GM21529 (cell line): Measurements from ENCODE around the gene OR10G7.

Experiments
- ATAC-seq: cut with Tn5 transposase; IDR thresholded peaks from one replicate; pipeline ENCODE4 v1.9.1; 2021; ENCODE audit not compliant: unreplicated experiment

The OR10G7 gene, protein sequence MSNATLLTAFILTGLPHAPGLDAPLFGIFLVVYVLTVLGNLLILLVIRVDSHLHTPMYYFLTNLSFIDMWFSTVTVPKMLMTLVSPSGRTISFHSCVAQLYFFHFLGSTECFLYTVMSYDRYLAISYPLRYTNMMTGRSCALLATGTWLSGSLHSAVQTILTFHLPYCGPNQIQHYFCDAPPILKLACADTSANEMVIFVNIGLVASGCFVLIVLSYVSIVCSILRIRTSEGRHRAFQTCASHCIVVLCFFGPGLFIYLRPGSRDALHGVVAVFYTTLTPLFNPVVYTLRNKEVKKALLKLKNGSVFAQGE

DNA sequence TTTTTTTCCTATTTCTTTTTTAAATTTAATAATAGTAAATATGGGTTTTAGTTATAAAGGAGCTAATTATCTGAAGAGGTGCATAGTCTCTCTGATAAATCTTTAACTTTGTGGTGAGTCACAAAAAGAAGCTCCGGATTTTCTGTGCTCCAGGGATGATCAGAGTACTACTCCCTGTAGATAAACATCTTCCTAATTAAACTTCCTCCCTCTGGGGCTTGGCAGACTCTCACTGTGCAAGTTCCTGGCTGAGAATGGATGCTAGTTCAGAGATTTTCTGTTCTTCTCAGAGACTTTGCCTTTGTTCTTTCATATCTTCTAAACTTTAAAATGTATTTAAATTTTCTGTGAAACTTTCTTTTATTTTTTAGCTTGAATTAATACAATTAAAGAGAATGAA, at the start of gene OR10G7:
TSS of gene OR10G7 (minus strand) at position 72 of the 400 bp plus-strand sequence. CDS start 2,324 bp downstream, outside the sequence.
- no peak for ATAC-seq

DNA sequence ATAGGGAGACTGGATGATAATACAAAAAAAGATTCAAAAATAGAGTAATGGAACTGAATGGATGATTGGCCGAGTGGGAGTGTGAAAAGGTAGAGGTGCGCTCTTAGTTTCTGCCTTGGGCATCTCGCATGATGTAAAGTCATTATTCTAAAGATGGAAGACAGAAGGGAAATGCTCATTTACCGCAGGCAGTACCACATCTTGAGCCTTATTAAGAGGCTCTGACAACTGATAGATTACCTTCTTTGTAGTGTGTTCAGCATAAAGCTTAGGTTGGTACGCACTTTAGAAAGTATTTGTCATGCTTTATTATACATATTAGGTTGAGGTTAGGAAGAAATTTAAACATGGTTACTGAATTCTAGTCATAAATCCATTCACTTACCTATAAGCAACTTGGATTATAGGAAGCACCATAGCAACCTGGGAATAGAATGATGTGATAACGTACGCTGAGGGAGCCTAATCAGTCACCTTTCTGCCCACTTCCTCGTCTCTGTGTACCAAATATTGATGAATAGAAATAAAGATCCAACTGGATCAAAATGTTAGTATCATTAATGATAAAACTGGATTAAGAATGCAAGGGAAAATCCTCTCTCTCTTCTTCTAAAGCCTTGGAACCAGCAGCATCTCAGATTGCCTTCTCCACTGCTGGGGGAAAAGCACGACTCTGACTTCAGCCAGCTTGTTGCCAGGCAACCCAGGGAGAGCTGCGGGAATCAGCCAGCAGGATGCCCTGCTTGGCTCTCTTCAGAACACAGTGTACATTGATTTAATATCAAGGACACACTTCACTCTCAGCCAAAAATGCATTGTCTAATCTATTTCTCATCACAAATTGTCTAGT, 45.1 kb upstream of the OR10G7 start:
- no peak for ATAC-seq

DNA sequence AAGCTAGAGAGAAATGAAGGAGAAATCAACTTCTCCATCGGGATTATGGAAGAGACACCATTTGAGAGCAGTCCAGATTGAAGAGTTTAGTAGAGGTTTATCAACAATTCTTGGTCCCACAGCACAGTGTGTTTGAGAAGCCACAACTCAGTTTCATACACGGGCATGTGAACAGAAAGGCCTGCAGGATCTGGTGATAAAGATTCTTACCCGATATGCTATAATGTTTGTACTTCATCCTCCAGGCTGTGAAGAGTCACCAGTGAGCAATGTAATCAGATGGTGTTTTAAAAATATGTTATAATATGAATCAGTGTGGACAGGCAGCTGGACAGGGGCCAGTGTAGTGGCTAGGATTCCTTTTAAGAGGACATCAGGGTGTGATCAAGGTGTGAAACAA, 44.5 kb upstream of the OR10G7 start:
- no peak for ATAC-seq

- no peak for ATAC-seq
Observed at GRCh38 chr11:124082371-124082770, 41.2 kb upstream of the OR10G7 start.

DNA sequence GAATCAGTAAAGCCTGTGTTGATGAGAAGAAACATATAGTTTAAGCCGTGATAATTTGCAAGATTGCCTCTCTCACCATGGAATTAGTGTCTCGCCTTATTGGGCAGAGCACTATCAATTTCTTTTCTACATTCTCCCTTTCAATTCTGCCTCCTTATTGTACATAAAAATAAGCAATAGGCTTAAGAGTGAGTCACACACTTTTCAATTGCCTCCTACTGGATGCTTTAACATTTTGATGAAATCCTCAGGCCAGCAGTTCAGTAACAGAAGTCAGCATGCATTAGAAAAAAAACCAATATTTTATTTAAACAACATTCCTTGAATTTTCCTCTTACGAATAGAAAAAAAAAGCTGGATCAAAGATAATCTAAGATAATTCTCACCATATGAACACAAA, 40.4 kb upstream of the OR10G7 start:
- ATAC-seq = no peak

DNA sequence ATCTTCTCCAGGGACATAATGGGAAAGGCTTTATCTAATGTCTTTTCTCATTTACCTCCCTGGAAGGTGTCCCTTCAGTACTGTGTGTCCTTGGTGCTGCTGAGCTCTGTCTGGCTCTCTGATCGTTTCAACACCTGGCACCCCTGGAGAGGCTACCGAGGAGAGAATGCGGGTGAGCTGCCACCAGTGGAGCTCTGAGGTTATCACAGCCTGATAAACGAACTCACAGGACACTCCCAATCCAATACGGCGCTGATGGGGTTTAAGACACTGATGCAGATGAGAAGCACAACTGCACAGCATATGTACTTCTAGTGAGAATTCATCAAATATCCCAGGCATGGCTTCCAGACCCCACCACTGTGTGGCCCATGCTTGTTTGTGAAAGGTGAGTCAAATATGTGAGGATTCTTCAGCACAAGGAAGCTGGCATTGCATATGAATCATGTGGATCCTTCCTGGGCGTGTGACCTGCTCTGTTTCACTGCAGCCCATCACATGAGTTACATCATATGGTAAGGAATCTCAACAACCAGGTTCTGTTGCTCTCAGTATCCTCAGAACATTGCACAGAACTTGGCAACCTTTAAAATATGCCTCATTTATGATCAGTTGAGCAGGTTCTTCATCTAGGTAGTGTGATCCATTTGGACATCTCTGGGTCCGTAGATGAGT, 39.3 kb upstream of the OR10G7 start:
- ATAC-seq = no peak

DNA sequence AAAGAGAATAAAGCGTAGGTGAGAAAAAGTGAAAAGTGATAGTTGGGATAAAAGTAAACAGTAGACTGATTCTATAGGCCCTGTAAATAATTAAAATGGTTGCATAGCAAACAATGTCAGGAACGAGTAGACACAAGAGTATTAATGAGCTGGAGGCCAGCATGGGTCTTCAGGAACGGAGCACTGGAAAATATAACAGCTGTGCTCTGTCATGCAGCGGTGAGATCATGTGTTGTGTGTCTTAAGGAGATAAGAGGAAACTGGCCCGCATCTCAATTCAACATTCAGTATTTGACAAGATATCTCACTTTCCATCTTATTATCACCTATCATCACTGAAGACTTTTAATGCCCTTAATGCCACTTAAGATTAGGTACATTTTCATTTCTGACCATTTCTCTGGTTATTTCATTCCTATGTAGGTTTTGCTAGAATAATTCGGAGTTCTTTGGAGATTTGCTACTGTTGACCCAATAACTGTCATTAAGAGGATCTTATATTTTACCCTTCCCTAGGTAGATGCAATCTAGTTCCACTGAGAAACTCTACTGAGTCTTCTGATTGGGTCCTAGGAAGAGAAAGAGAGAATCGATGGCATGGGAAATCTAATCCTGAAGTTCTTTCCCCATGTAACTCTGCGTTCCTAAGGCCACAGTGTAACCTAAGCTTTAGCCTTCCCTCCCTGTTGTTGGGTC, 38.7 kb upstream of the OR10G7 start:
- no peak for ATAC-seq

DNA sequence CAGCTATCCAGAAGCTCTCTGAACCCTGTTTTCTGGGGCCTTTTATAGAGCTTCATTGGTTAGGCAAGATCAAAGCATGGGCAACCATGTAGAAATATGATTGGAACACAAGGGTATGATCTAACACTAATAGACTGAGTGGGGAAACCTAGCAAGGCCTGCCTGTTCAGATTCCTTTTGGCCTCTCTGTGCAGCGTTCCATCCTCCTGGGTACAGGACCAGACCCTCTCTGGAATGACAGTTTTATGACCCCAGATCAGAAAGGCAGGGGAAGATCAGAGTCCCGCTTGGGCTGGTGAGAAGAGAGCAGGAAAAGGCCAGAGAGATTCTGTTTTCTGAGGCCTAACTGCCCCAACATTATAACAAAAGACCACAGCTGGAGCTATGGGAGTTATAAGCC, 37.5 kb upstream of the OR10G7 start:
- no peak for ATAC-seq

- no peak for ATAC-seq
Observed at GRCh38 chr11:124077266-124077665, 36.1 kb upstream of the OR10G7 start.

DNA sequence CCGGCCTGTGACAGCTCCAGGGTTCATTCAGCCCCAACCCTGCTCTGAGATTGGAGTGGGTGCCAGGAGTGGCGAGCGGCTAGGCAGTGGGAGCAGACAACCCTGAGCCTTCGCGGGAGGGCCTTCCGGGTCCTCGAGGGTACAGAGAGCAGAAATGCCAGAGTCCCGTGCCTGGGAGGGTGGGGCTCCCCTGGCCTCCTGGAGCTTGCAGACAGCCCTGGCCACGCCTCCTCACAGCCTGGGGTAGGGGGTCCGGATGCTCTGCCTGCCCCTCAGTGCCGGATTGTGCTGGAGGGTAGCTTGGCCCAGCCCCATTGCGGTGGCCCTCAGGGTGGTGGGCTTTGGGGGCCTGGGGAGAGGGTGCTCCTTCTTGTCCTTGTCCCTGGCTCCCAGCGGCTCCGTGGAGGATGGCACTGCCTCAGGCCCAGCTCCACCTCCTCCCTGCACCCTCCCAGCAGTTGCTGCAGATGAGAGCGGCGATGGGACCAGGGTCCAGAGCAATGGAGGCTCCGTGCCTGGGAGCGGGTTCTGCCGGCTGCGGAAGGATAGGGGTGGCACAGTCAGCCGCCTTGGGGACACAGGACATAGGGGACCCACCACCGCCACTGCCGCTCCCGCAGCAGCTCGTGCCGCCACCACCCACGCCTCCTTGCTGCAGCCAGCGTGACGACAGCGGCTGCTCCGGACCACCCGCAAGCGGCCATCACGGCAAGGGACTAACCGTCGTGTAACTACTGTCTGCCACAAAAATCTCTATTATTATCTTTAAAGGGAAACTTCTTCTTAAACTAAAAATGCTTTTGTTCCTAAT, 34.9 kb upstream of the OR10G7 start:
- ATAC-seq = peak; percentile 68

DNA sequence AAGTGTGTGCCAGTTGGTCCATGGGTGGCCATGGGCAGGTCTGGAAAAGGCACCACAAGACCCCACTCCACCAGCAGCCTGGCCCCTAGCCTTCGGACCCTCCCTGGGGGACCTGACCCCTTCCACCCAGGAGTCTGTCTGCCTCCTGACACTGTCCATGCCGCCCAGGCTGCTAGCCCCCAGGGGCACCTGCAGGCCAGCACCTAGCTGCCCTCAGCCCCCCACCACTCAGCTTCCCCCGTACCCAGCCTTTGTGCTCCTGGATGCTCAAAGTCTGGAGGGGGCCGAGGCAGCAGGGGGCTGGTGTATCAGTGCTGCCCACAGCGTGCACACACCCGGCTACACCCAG, 34.3 kb upstream of the OR10G7 start:
- no peak for ATAC-seq

GRCh38 chr11:124074554-124074953, 33.4 kb upstream of the OR10G7 start:
- ATAC-seq = no peak

GRCh38 chr11:124072147-124072546, 31.0 kb upstream of the OR10G7 start:
- ATAC-seq = no peak

DNA sequence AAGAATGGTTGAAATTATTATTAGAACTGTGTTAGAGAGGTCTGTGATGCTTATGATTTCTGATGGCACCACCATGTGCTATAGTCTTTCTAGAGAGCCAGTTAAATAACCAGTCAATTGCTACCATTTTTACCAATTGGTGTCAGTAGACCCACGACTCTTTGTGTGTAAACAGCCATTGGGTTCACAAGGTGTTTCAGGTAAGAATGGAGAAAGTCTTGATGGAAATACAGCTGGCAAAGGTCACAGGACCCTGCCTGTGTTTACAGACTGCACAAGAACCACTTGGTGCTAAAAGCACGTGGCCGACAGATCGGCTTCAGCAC, 30.5 kb upstream of the OR10G7 start:
- no peak for ATAC-seq

DNA sequence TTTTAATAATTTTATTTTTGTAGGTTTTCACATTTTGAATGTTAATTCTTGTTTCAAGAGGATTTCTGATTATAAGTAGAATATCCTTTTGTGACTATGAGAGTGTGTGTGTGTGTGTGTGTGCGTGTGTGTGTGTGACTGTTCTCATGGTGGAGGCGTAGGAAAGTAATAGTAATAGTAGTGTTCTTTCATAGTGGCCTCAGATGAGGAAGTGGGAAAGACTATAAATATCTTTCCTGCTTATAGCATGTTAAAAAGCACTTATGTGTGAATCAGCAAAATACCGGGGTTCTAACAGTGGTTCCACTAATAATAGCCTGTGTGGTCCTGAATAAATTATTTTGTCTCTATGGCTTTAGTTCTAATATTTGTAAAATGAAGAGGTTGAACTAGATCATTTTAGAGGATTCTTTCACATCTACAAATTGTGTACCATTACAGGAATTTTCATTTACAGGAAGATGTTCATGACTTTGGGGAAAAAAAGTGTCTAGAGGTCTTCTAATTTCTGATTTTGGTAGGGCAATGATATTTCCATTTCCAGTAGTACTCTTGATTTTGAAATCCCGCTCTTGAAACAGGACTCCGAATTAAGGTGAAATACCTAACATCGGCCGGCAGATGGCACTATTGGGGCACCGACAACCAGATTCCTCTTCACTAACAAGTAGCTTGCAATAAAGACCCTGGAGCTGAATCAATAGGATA, 29.9 kb upstream of the OR10G7 start:
- peak; percentile 88 for ATAC-seq

GRCh38 chr11:124069429-124070401, 28.6 kb upstream of the OR10G7 start:
- peak; percentile 66 for ATAC-seq

DNA sequence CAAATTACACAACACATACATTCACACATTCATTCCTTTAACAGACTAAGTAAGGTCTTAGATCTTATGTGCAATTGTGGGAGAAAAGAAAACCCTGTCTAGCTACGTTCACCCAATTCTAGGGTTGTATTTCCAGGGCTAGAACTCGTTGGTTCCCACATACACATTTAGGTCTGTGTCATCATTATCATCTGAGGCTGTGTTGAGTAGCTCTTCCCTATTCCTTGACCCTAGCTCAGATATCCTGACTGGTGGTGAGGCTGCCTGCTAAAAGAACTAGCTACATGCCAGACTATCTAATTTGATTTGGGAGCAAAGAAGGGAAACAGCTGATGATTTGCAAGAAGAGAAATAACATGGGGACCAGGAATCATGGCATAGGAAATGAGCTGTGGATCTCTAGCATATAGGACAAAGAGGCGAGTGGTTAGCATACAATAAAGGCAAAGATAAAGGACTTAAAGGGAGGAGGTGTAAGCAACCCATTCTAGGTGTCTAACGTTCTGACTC, 27.5 kb upstream of the OR10G7 start:
- no peak for ATAC-seq

DNA sequence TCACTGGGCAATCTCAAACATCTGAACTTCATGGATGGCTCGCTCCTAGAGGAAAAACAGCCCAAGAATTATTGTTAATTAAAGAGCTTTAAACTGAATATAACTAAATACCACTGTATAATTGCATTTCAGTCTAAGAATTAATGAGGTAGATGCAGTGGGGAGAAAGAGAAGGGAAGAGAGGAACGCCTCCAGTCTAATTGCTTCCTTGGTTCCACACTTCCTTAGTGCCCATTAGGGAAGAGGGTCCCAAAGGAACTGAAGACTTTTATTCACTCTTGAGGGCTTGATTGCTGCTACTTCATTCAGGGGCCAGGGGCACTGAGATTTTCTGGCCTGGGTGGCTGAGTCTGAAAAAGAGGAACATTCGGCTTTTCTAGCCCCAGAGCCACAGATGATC, 11.8 kb upstream of the OR10G7 start:
- no peak for ATAC-seq

DNA sequence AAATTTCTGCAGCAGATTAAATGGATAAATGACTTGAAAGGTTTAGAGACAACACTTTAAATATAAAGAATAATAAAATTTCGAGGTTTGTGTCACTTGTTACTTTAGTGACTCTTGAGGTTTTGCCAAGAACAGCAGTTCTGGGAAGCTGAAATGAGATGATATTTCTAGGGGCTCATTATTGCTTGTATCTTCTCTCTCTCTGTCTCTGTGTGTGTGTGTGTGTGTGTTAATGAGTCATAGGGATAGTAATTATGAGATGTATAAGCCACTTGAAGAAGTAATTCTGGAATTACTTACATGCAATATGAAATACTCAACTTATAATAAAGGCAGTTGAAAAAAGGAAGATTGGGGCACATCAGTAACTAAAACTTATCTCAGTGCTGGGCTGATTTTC, 9.6 kb upstream of the OR10G7 start:
- ATAC-seq = no peak
